G401 (cell line): ENCODE results near the gene CDKN2A. TPM values are rescaled to one million over a fixed set of nuclear protein-coding genes. Genes with fewer than 3 reads are reported as not detected.

ENCODE experiments used
- DNase-seq: peaks from one replicate; pipeline ENCODE4 v3.0.0-alpha.2; 2015; ENCODE audit warnings: low spot score
- in situ Hi-C: cut with HindIII; loops from 2 replicates; pipeline ENCODE4 v1.10.0; 2016; ENCODE audit warnings: low sequenced_read_pairs, mixed read lengths
- total RNA-seq: library from RNA; depleted of rRNA; stranded (reverse); fragments of >200 nt; shearing (Covaris generic); gene quantifications from 2 replicates; pipeline ENCODE4 v1.2.3, GENCODE V29; 2014; rRNA removed

CDKN2A gene
- 8.4 and 14.6 TPM in 2 replicates for total RNA-seq

DNA sequence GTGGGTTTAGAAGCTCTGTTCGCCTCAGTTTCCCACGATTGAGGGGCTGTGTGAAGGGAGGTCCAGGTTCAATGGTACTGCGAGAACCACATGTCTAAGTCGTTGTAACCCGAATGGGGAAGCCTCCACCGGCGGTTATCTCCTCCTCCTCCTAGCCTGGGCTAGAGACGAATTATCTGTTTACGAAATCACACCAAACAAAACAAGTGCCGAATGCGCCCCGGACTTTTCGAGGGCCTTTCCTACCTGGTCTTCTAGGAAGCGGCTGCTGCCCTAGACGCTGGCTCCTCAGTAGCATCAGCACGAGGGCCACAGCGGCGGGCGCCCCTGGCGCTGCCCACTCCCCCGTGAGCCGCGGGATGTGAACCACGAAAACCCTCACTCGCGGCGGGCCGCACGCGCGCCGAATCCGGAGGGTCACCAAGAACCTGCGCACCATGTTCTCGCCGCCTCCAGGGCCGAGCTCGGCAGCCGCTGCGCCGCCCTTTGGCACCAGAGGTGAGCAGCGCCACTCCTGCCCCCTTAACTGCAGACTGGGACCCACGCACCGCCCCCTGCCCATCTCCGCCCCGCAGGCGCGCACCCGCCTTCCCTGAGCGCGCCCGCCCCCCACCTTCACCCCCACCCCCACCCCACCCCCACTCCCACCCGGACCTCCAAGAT, at the start of gene CDKN2A:
Gene CDKN2A, minus strand, starts transcription at position 500 of the 663 bp plus-strand sequence.
- in situ Hi-C loops, result no loop called here
- no peak for DNase-seq

DNA sequence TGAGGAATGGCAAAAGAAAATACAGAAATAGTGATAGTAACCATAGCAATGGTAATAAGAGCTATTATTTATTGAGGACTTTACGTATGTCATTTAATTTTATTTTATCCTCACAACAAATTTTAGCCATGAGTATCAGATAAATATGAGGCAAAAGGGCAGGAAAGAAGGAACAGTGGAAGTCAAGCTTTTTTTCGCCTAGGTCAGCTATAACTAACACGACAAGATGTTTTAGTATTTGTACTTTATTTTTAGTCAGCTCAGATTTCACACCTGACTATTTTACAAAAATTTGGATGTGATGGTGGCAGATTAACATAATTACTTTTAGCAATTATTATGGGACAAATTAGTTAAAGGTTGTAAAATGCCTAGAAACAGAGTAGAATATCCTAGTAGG, 49.7 kb upstream of the CDKN2A start:
- in situ Hi-C loops, result no loop called here
- no peak for DNase-seq

DNA sequence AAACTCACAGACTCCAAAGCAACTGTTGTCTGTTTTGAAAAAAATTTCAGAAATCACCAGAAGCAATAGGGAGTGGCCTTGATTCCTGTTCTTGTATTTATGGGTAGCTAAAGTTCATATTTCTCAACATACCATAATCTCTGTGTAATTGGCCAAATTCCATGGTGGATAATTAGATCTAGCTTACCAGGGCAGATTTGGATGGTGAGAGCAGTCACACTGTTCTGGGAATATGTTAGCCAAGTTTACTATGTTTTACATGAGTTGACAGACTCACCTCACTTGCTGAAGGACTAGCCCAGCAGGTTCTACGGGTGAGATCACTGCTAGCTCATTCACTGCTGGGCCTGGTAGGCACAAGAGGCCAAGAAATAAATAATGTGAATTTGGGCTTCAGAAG, 47.6 kb upstream of the CDKN2A start:
- in situ Hi-C loops, result no loop called here
- DNase-seq, result no peak

DNA sequence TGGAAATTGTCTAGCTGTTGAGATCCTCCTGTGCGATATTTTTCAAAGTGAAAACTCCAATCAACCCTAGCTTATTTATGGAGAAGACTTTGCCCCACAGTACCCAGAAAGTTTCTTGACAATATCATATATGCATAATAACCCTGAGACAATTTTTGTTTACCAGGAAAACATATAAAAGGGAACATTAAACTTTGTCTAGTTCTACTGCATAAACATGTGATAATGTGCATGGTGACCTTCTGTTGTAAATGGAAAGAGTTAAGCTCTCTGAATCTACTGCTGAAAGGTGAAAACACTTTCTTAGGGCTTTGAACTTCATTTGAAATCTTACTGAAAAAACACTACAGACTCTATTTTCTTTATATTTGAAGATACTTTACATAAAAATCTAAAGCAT, 47.2 kb upstream of the CDKN2A start:
- in situ Hi-C loops, result no loop called here
- no peak for DNase-seq

DNA sequence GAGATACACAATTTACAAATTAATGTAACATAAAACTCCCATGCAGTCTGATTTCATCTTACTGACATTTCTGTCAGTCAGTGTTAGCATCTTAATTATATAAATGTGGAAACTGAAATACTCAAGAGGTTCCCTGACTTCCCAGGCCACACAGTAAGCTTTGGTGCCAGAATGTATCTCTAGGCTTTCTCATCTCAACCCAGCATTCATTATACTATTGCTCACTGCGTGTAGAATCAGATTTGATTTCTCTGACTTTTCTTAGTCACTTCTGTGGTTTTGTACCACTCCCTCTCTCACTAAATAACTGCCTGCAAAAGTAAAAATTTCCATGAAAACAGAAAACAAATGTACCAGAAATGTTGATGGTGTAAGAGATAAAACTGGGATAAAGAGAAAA, 46.6 kb upstream of the CDKN2A start:
- DNase-seq, result no peak
- in situ Hi-C loops, result no loop called here

DNA sequence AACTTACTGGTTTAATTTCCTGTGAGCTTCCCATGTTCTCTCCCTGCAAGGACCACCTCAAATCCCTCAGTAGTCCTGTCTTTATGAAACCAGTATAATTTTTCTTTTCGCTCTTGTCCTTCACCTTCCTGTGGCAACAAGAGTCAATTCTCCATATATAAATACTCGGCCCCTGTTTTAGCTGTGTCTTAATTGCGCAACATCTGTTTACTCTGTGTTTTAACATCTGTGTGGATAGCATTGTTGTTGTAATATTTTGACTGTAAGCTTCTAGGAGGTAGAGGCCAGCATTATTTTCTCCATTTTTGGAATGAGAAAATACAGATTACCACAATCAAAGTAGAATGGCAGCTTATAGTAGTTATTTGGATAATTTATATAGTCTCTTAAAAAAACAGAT, 45.1 kb upstream of the CDKN2A start:
- in situ Hi-C loops, result loop anchor here (5.0 kb wide), 1 partner anchor 78 kb away; no protein-coding TSS in a partner anchor
- DNase-seq, result no peak

DNA sequence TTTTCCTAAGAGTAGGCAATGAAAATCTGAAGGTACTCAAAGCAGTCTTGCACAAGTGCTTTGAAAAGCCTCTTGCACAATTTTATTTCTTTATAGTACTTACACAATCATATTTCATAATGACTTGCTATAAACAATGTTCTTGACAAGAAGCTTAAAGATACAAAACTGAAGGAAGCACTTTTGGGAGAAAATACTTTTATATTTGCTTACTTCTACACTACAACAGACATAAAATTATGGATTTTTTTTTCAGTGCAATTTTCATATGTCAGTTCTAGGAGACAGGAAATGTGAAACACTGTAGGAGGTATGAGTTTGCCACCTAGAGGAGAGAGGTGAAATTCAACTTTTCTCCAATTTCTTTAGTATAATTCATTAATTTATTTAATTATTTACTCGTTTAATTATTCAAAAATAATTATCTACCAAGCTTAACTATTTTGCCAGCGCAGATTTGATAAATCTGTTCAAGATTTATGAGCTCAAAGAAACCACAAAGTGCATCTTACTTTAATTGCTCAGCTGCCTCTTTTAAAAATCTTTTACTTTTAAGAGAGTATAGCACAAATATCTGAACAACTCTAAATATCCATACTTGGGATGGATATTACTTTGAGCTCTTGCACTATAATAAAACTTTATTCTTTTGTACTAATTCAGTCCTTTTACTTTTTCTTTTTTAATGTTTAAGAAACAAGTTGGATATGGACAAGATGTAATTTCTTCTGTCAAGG, 43.9 kb upstream of the CDKN2A start:
- DNase-seq, result peak; percentile 12
- in situ Hi-C loops, result loop anchor here (5.0 kb wide), 1 partner anchor 79 kb away; no protein-coding TSS in a partner anchor

DNA sequence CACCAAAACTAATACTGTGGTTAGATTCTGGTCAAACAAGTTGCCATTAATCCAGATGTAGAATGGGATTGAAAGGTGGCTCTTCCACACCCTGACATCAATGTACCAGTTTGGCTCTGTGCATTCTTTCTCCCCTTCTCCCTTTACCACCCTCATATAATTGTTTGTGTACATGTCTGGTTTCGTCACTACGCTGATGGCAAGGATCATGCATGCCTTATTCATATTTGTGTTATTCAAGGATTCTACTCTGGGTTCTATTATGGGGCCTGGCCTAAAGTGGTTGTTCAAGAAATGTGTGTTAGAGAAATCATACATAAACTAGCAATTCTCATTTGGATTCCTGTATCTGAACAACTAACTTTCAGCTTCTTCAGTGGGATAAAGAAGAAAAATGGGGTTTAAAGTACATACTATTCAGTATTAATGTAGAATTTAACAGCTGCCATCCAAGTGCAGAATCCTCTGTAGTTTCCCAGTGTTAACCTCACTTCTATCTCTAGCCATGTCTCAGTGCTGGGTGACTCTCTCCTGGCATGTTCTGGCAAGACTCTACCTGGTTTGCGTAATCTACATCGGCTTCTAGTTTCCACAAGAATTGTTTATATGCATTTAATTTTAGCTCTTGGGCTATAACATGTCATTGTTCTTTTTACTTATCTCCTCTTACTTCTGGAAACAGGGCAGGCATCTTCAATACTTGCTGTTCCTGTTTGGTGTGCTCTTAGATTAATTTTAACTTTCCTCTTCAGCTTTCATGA, 42.9 kb upstream of the CDKN2A start:
- no peak for DNase-seq
- in situ Hi-C loops, result loop anchor here (5.0 kb wide), 1 partner anchor 80 kb away; no protein-coding TSS in a partner anchor

DNA sequence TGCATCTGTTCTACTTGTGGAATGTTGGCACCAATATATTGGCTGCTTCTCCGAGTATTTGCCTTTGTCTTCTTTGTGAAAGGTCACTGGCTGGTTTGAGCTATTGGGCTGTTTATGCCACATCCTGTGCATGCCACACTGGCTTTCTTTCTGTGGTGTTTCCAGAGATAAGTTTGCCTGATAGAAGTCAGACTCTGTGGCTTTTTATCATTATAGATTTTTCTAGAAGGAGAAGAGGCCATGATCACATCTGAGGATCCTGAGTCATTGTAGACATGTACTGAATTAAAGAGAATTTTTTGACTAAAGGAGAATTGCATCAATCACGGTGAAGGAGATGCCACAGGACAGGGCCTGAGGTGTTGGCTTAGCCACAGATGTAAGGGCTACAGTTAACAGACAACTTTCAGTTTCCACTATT, 41.4 kb upstream of the CDKN2A start:
- no peak for DNase-seq
- in situ Hi-C loops, result loop anchor here (5.0 kb wide), 1 partner anchor 82 kb away; no protein-coding TSS in a partner anchor

DNA sequence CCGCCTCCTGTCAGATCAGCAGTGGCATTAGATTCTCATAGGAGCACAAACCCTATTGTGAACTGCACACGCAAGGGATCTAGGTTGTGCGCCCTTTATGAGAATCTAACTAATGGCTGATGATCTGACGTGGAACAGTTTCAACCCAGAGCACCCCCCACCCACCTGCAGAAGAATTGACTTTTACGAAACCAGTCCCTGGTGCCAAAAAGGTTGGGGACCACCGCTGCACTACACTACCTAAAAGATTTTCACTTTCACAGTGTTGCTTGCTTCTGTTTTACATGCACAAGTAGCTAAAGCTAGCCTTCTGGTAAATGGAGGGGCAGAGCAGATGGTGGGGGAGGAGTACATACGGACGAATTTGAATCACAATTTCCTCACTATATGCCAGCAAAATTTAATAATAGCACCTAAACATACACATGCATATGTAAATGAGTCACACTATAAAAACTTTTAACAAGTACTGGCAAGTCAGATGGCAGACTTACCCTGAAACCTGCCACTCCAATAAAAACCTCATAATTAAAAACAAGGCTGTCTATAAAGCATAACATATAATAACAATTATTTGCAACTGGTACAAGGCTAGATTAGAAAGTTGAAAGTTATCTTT, 38.9 kb upstream of the CDKN2A start:
- in situ Hi-C loops, result no loop called here
- no peak for DNase-seq

DNA sequence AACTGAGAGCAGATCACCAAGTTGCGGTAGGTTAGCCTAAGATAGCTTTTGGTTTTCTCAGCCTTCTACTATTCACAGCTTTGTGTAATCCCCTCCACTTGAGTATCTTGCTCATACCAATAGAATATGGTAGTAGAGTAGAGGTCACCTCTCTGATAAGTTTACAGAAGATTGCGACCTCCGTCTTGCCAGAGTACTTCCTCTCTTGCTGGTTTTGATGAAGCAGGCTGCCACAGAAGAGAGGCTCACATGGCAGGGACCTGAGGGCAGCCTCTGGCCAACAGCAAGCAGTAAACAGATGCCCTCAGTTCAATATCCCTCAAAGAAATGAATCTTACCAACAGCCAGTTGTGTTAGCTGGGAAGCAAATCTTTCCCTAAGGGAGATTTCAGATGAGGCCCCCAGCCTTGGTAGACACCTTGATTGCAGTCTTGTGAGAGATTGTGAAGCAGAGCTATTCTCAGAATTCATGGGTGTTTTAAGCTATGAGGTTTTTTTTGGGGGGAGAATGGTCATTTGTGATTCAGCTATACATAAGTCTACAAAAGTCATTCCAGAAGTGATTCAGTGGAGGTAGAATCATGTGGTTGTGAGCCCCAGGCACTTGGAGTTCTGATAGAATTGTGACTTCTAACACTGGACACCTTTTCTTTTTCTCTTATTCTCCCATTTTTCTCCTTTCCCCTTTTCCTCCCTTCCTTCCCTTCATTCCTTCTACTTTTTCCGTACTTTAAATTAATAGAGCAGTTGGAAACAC, 37.6 kb upstream of the CDKN2A start:
- in situ Hi-C loops, result no loop called here
- no peak for DNase-seq

DNA sequence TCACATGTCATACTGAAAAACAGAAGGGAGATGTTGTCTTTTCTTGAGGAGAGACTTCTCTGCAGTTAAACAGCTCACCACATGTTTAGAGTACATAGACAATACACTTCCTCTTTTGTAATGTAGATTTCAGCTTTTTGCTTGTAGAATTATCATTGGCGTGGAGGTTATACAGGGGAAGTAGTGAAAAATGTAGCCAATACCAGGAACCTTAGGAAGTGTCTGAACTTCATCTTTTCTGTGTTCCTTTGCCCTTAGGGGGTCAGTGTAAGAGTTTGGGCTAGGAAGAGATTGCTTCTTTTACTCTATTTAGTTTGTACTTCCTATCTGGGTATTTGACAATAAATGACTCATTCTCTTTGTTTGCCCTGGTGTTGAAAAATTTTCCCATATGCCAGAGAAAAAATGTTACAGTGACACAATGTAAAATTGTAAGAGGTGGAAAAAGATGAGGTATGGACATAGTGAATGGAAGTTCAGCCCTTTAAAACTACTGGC, 36.0 kb upstream of the CDKN2A start:
- in situ Hi-C loops, result no loop called here
- no peak for DNase-seq

DNA sequence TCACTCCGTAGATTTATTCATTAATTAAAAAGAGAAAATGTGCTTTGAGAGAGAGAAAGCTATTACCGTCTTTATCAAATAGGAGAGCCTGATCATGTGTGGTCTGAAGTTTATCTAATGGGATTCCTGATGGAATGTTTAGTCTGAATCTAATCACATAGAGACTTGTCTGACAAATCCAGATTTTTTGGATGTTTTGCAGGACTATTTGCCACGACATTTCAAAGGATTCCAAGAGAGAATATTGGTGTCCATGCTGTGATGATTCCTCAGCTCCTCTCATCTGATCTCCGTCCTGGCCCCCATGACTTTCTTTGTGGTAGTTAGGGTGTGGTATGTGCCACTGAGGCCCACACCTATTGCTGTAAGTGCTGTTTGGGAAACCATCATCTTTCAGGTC, 35.0 kb upstream of the CDKN2A start:
- in situ Hi-C loops, result no loop called here
- no peak for DNase-seq

DNA sequence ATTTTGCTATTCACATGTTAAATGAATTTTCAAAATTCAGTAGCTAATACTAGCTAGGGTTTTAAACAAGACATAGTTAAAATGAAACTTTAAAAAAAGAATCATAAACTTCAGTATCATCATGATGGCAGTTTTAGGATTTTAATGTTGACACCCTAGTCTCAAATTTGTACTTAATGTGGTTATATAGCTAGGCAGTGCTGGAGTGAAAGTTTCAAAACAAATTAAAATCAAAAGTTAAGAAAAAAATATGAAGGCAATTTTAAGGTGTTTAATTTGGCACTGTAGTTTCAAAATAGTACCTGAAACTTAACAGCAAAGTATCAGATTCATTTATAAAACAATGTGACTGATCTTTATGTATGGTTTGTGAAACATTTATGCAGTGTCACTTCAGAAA, 34.2 kb upstream of the CDKN2A start:
- in situ Hi-C loops, result no loop called here

DNA sequence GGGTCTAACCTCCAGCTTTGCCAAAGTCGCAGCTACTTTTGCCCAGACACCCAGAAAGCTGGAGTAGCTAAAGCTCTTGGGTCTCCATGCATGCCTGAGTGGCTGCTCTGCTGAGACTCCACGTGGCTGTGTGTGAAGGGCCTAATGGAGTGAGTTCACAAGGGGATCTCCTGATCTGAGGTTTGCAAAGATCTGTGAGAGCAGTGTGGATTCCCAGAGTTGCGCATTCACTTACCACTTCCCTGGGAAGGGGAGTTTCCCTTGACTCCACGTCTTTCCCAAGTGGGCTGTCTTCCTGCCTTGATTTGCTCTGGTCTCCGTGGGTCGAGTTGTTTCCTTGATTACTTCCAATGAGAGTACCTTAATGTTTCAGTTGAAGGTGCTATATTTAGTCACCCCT, 32.5 kb upstream of the CDKN2A start:
- no peak for DNase-seq
- in situ Hi-C loops, result no loop called here

More for the DNA sequence above, 34.2 kb upstream of the CDKN2A start:
- DNase-seq, result no peak

DNA sequence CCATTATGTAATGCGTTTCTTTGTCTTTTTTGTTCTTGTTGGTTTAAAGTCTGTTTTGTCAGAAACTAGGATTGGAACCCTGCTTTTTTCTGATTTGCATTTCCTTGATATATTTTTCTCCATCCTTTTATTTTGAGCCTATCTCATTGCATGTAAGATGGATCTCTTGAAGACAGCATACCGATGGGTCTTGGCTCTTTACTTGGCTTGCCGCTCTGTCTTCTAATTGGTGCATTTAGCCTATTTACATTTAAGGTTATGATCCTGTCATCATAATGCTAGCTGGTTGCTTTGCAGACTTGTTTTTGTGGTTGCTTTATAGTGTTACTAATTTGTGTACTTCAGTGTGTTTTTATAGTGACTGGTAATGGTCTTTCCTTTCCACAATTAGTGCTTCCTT, 28.2 kb upstream of the CDKN2A start:
- in situ Hi-C loops, result no loop called here
- DNase-seq, result no peak

DNA sequence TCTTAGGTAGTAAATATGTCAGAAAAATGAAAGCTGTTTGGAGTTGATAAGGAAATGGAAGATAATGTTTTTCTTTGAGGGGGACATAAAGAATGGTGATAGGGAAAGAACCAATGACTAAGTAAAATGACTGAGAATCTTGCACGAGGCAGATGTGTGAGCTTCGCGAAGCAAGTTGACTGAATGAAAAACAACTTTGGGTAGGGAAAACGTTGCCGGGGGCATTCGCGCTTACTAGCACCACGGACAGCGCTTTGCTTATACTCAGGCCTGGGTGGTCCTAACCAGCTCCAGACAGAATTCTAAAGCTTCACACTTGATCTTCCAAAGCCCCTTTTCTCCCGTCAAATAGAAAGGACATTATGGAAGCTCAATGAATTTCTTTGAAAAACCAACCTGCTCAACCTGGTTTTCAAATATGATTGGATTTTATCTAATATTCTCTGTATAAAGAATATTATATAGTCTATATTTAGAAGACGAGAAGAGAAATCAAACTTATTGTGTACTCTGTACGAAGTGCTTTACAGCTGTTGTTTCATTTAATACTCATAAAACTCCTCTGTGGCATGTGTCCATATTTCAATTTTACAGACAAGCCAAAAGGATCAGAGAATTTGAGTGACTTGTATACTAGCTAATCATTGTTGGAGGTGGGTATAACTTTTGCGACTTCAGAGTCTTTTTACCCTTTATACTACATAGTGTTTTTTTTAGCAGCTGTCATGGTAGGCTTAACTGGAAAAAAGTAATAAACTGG, 16.9 kb upstream of the CDKN2A start:
- no peak for DNase-seq
- in situ Hi-C loops, result no loop called here

DNA sequence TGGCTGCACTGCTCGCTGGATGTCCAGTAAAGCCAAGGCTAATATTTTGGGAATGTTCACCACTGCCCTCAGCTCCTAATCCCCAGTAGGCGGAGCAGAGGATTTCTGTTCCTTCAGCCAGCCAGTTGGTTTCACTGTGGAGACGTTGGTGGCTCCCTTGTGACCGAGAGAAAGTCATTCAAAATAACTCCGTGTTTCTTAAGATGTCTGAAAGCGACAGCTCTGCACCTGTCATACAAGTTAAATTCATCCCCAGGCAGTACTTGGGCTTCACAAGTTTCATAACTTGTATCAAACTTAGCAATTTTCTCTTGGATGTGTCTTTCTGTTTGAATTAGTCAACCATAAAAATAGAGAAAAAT, 15.3 kb upstream of the CDKN2A start:
- in situ Hi-C loops, result no loop called here
- no peak for DNase-seq
